ENCODE measurements around the gene WDR88. TPM values are rescaled to one million over a fixed set of nuclear protein-coding genes. Genes with fewer than 3 reads are reported as not detected.

The WDR88 gene
- total RNA-seq, 2 donors from 2014 or later = not detected

DNA sequence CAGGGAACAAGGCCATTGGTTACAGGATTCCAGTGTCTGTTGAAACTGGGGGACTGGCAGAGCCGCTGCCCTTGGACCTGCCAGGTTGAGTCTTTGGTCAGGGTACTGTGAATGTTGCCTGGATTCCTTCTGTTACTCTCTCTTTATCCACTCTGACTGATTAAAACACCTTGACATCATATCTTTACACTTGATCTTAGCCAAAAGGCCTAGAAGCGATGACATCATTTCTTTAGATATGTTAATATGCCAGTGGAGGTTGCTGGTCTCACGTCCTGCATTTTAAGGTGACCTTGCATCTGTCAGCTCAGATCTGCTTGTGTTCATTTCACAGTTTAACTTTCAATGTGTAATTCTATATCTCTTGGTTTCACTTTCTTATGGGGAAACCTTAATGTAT, 41.7 kb upstream of the WDR88 start:
- H3K27ac ChIP-seq = no peak overlapping the region
- DNase-seq = no peak
- ATAC-seq = no peak
- H3K9me3 ChIP-seq = no peaks in the 10 kb centered on the region
- 80 to 83% methylated on average over 3 of the region's 3 CpGs for WGBS, 2 donors
- intact Hi-C loops (cut with DNase I) = no loop called here
- no peak for TF ChIP-seq POLR2A (IDR thresholded peaks at IDR 0.05)
- TF ChIP-seq, protein P1, sequence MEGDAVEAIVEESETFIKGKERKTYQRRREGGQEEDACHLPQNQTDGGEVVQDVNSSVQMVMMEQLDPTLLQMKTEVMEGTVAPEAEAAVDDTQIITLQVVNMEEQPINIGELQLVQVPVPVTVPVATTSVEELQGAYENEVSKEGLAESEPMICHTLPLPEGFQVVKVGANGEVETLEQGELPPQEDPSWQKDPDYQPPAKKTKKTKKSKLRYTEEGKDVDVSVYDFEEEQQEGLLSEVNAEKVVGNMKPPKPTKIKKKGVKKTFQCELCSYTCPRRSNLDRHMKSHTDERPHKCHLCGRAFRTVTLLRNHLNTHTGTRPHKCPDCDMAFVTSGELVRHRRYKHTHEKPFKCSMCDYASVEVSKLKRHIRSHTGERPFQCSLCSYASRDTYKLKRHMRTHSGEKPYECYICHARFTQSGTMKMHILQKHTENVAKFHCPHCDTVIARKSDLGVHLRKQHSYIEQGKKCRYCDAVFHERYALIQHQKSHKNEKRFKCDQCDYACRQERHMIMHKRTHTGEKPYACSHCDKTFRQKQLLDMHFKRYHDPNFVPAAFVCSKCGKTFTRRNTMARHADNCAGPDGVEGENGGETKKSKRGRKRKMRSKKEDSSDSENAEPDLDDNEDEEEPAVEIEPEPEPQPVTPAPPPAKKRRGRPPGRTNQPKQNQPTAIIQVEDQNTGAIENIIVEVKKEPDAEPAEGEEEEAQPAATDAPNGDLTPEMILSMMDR (IDR thresholded peaks at IDR 0.05) = no peak
- no peaks in the 10 kb centered on the region for H3K27me3 ChIP-seq
- peaks cover 0 to 33% of the 10 kb centered on the region in 2 donors for H3K36me3 ChIP-seq (replicated peaks in 1 of 2; ENCODE audit: insufficient read depth in 1 of 2, low read depth in 2 of 2)
- no peak overlapping the region for H3K4me3 ChIP-seq
- no peaks in the 10 kb centered on the region for H3K4me1 ChIP-seq

DNA sequence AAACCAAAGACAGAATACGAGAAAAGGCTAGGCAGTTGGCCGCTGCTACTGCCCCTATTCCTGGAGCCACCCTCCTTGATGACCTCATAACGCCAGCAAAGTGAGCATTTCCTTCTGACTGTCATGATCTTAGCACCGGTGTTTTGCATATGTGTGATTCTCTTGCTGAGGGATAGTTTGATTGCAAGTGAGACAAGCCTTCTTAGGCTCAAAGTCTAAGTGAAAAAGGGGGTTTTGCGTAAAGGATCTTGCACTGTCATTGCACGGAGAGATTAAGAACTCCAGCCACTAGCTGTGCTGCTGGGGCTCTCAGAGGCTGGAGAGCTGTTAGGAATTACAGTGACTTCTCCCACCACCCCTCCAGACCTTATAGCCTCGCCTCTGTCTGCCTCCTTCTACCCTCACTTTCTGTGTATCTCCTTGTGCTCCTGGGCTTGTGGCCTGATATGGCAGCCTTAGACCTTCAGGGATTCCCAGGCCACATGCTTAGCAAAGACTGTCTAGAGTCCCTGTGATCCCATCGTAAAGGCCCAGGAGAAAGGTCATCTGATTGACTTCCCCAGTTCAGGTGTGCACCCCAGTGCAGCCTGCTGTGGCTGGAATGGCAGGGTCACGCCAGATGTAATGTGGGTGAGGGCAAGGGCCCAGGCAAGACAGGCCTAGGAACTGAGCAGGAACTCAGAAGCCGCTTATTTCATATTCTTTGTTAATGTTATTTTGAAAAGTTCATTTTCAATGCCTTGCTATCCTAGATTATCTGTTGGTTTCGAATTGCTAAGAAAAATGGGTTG, 38.3 kb upstream of the WDR88 start:
- H3K27ac ChIP-seq = no peak overlapping the region
- DNase-seq = no peak
- H3K36me3 ChIP-seq (replicated peaks in 1 of 2; ENCODE audit: insufficient read depth in 1 of 2, low read depth in 2 of 2) = peaks cover 0 to 45% of the 10 kb centered on the region in 2 donors
- H3K4me3 ChIP-seq = no peak overlapping the region
- WGBS, 2 donors = 83 to 88% methylated on average over 10 to 11 of the region's 11 CpGs
- ATAC-seq = no peak
- no peaks in the 10 kb centered on the region for H3K4me1 ChIP-seq
- H3K27me3 ChIP-seq = no peaks in the 10 kb centered on the region
- TF ChIP-seq, protein P1 (IDR thresholded peaks at IDR 0.05) = no peak
- TF ChIP-seq POLR2A (IDR thresholded peaks at IDR 0.05) = no peak
- no peaks in the 10 kb centered on the region for H3K9me3 ChIP-seq
- intact Hi-C loops (cut with DNase I) = no loop called here

DNA sequence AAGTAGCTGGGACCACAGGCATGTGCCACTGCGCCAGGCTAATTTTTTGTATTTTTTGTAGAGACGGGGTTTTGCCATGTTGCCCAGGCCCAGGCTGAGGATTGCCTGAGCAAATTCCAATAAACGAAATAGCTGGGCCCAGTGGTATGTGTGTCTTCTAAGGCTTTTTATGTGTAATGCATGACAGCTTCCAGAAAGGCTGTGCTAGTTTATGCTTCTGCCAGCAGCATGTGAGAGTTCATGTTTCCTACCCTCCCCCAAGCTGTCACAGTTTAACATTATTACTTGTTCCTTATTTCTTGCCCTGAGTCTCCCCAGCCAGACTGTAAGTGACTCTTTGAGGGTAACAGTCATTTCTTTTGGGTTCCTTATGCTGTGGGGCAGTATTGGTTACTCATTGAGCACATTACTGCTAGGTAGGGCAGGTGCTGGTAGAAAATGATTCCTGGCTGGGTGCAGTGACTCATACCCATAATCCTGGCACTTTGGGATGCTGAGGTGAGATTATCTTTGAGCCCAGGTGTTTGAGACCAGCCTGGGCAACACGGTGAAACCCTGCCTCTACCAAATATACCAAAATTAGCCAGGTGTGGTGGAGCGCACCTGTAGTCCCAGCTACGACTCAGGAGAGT, 37.4 kb upstream of the WDR88 start:
- Histone ChIP-seq H3K4me1 (no peaks in the 10 kb centered on the region), H3K9me3 (no peaks in the 10 kb centered on the region), H3K36me3 (replicated peaks in 1 of 2; ENCODE audit: insufficient read depth in 1 of 2, low read depth in 2 of 2) (peaks cover 0 to 44% of the 10 kb centered on the region in 2 donors), H3K27ac (no peak overlapping the region), H3K4me3 (no peak overlapping the region), H3K27me3 (no peaks in the 10 kb centered on the region)
- intact Hi-C loops (cut with DNase I) = no loop called here
- DNase-seq (no peak), ATAC-seq (no peak)
- 86 to 90% methylated on average over 6 of the region's 6 CpGs for WGBS, 2 donors
- TF ChIP-seq POLR2A (IDR thresholded peaks at IDR 0.05) = no peak
- TF ChIP-seq, protein P1 (IDR thresholded peaks at IDR 0.05) = no peak

DNA sequence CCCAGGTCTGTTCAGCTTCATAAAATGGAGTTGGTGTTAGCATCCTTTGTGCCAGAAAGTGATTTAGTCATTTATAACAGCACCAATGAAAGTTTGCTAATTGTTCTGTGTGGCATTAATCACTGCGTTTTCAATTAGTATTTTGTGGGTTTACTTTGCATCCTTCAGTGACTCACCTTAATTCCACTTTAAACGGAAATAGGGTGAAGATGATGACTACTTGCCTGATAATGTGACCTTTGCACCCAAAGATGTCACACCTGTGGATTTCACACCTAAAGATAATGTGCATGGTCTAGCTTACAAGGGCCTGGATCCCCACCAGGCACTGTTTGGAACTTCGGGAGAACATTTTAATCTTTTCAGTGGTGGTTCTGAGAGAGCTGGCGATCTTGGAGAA, 35.9 kb upstream of the WDR88 start:
- intact Hi-C loops (cut with DNase I) = no loop called here
- Histone ChIP-seq H3K27me3 (no peaks in the 10 kb centered on the region), H3K4me3 (no peak overlapping the region), H3K4me1 (no peaks in the 10 kb centered on the region), H3K9me3 (no peaks in the 10 kb centered on the region), H3K36me3 (replicated peaks in 1 of 2; ENCODE audit: insufficient read depth in 1 of 2, low read depth in 2 of 2) (peaks cover 0 to 36% of the 10 kb centered on the region in 2 donors), H3K27ac (no peak overlapping the region)
- DNase-seq (no peak), ATAC-seq (no peak)
- TF ChIP-seq POLR2A (IDR thresholded peaks at IDR 0.05) = no peak
- TF ChIP-seq, protein P1 (IDR thresholded peaks at IDR 0.05) = no peak
- 56 to 70% methylated on average over 4 of the region's 4 CpGs for WGBS, 2 donors

Data from body of pancreas (tissue), 4 donors.